RWPE2 (cell line): ENCODE results near the gene ZNF91.
"Not testable (repeated sequence)": the region's sequence is repeated elsewhere in the genome, so short reads cannot be mapped to it uniquely, and the experiment has no call there.

Source experiments
- ATAC-seq: fragments of 200-7000 bp; cut with Tn5 transposase; 3 replicates; pipeline ENCODE4 v1.9.1; 2021; ENCODE audit warnings: low read depth
- DNase-seq: peaks from one replicate; pipeline ENCODE4 v3.0.0-alpha.2; 2020; ENCODE audit warnings: low spot score
- H3K27ac ChIP-seq: fragments of 450-650 bp; 2 replicates; pipeline ENCODE4 v1.5.1; 2017; ENCODE audit warnings: mild to moderate bottlenecking; ENCODE audit not compliant: poor library complexity, severe bottlenecking
- H3K27me3 ChIP-seq: fragments of 250-450 bp; sonication (Bioruptor Pico); 2 replicates; pipeline ENCODE4 v1.5.1; 2021; ENCODE audit warnings: mild to moderate bottlenecking, moderate library complexity; ENCODE audit not compliant: insufficient read depth, poor library complexity, severe bottlenecking
- H3K36me3 ChIP-seq: fragments of 250-450 bp; sonication (Bioruptor Pico); 2 replicates; pipeline ENCODE4 v1.5.1; 2020; ENCODE audit warnings: low read depth, mild to moderate bottlenecking, moderate library complexity
- H3K4me1 ChIP-seq: fragments of 250-450 bp; sonication (Bioruptor Pico); 2 replicates; pipeline ENCODE4 v1.5.1; 2021; ENCODE audit warnings: mild to moderate bottlenecking, moderate library complexity; ENCODE audit not compliant: insufficient read depth, poor library complexity, severe bottlenecking
- H3K4me3 ChIP-seq: fragments of 250-450 bp; sonication (Bioruptor Pico); 2 replicates; pipeline ENCODE4 v1.5.1; 2021; ENCODE audit warnings: mild to moderate bottlenecking, moderate library complexity; ENCODE audit not compliant: severe bottlenecking
- H3K9me3 ChIP-seq: fragments of 250-450 bp; sonication (Bioruptor Pico); 2 replicates; pipeline ENCODE4 v1.5.1; 2021; ENCODE audit warnings: mild to moderate bottlenecking, moderate library complexity; ENCODE audit not compliant: severe bottlenecking
- CTCF ChIP-seq: fragments of 450-650 bp; IDR thresholded peaks from one replicate; pipeline ENCODE4 v1.5.1; 2017; ENCODE audit warnings: mild to moderate bottlenecking, moderate library complexity; ENCODE audit not compliant: poor library complexity, severe bottlenecking

The ZNF91 gene

GRCh38 chr19:23436944-23437343 lies 41.7 kb upstream of the ZNF91 start:
- ATAC-seq (no peak), DNase-seq (no peak)
- no peaks in the 10 kb centered on the region for H3K27me3 ChIP-seq

DNA sequence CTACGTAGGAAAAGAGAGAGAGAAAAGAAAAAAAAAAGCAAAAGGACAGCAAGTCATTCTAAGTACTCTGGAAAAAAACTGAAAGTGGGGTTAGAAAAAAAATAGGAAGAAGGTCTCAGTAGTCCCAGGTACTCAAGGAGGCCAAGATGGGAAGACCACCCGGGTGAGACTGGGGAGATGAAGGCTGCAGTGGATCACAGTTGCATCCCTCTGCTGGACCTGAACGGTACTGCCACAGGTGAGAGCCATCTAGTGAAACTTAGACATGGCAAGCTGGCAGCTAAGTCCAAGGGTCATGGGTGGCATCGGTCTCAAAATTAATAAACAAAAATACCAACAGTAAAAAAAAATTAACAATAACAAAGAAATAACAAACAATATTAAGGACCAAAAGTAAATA lies 41.0 kb upstream of the ZNF91 start:
- TF ChIP-seq CTCF: no peak
- ATAC-seq: no peak
- Histone ChIP-seq H3K27me3 (no peaks in the 10 kb centered on the region), H3K27ac (no peak overlapping the region), H3K9me3 (no peaks in the 10 kb centered on the region), H3K4me1 (no peaks in the 10 kb centered on the region), H3K36me3 (no peaks in the 10 kb centered on the region), H3K4me3 (no peak overlapping the region)
- no peak for DNase-seq

More at GRCh38 chr19:23436944-23437343, 41.7 kb upstream of the ZNF91 start:
- TF ChIP-seq CTCF: peak; percentile 11
- H3K4me1 ChIP-seq: no peaks in the 10 kb centered on the region
- no peak overlapping the region for H3K27ac ChIP-seq
- no peaks in the 10 kb centered on the region for H3K36me3 ChIP-seq
- no peak overlapping the region for H3K4me3 ChIP-seq
- no peaks in the 10 kb centered on the region for H3K9me3 ChIP-seq

GRCh38 chr19:23420824-23421223 lies 25.6 kb upstream of the ZNF91 start:
- peak; percentile 5 for TF ChIP-seq CTCF
- DNase-seq: no peak
- ATAC-seq: no peak

GRCh38 chr19:23419261-23419660 lies 24.0 kb upstream of the ZNF91 start:
- H3K4me1 ChIP-seq, H3K9me3 ChIP-seq, H3K27me3 ChIP-seq, H3K27ac ChIP-seq, H3K4me3 ChIP-seq, DNase-seq, H3K36me3 ChIP-seq, ATAC-seq: not testable (repeated sequence)

More at GRCh38 chr19:23420824-23421223, 25.6 kb upstream of the ZNF91 start:
- no peak overlapping the region for H3K4me3 ChIP-seq
- no peak overlapping the region for H3K27ac ChIP-seq
- H3K27me3 ChIP-seq: no peaks in the 10 kb centered on the region
- H3K36me3 ChIP-seq: no peaks in the 10 kb centered on the region
- H3K4me1 ChIP-seq: no peaks in the 10 kb centered on the region
- no peaks in the 10 kb centered on the region for H3K9me3 ChIP-seq

- Histone ChIP-seq H3K9me3 (no peaks in the 10 kb centered on the region), H3K36me3 (no peaks in the 10 kb centered on the region), H3K4me3 (peak overlapping the region; percentile 38), H3K27me3 (no peaks in the 10 kb centered on the region), H3K4me1 (no peaks in the 10 kb centered on the region), H3K27ac (peak overlapping the region; percentile 55)
- ATAC-seq (peak; percentile 89), DNase-seq (no peak)
- no peak for TF ChIP-seq CTCF
Observed at GRCh38 chr19:23415561-23416191, 20.4 kb upstream of the ZNF91 start.
